H1 (cell line): ENCODE measurements around the gene TMEM250. TPM values are rescaled to one million over a fixed set of nuclear protein-coding genes. Genes with fewer than 3 reads are reported as not detected.

Experiments
- CHD1 ChIP-seq: IDR thresholded peaks from 2 replicates; pipeline ENCODE4 v1.6.1; 2012; ENCODE audit warnings: low read depth, low read length, improper control_type of control experiment
- CHD7 ChIP-seq: fragments of 300-600 bp; sonication (generic); IDR thresholded peaks from 2 replicates; pipeline ENCODE4 v1.7.1; 2012; ENCODE audit warnings: low read length, moderate library complexity, mild to moderate bottlenecking, inconsistent platforms; ENCODE audit not compliant: insufficient replicate concordance
- CTBP2 ChIP-seq: IDR thresholded peaks from 2 replicates; pipeline ENCODE4 v1.7.0; 2011; ENCODE audit warnings: borderline replicate concordance, mild to moderate bottlenecking, moderate library complexity, mixed read lengths, low read length; ENCODE audit not compliant: insufficient read depth, insufficient read length
- JUND ChIP-seq: IDR thresholded peaks from 2 replicates; pipeline ENCODE4 v1.6.1; 2011; ENCODE audit warnings: mild to moderate bottlenecking, improper control_type of control experiment, low read length
- KDM1A ChIP-seq: fragments of 200-600, 300-600 bp; sonication (generic); IDR thresholded peaks from 2 replicates; pipeline ENCODE4 v1.7.1; 2016; ENCODE audit warnings: mild to moderate bottlenecking, low read length, borderline replicate concordance
- POLR2AphosphoS5 ChIP-seq: IDR thresholded peaks from 2 replicates; pipeline ENCODE4 v1.6.1; 2011; ENCODE audit warnings: low read depth, low read length
- RNF2 ChIP-seq: fragments of 200-900, 300-1000 bp; sonication (generic); IDR thresholded peaks from 2 replicates; pipeline ENCODE4 v1.7.1; 2016; ENCODE audit warnings: borderline replicate concordance, low read depth, mild to moderate bottlenecking, antibody characterized with exemption, low read length; ENCODE audit not compliant: poor library complexity, severe bottlenecking; ENCODE audit errors: missing control alignments
- SIRT6 ChIP-seq: IDR thresholded peaks from one replicate; pipeline ENCODE4 v1.7.1; 2012; ENCODE audit warnings: low read length, inconsistent platforms
- SP2 ChIP-seq: IDR thresholded peaks from 2 replicates; pipeline ENCODE4 v1.6.1; 2012; ENCODE audit warnings: mild to moderate bottlenecking, low read length, inconsistent platforms
- TAF1 ChIP-seq: IDR thresholded peaks from 2 replicates; pipeline ENCODE4 v1.6.1; 2011; ENCODE audit warnings: mild to moderate bottlenecking, low read depth, low read length
- TAF7 ChIP-seq: optimal IDR thresholded peaks from 2 replicates; pipeline ENCODE3; 2011; ENCODE audit warnings: low read depth, mild to moderate bottlenecking, inconsistent platforms, low read length, moderate library complexity, borderline replicate concordance
- ZNF274 ChIP-seq: IDR thresholded peaks from 2 replicates; pipeline ENCODE4 v1.7.0; 2012; ENCODE audit warnings: low read length, borderline replicate concordance; ENCODE audit errors: extremely low read depth
- polyA plus RNA-seq, 7 experiments: library from polyadenylated mRNA; depleted of rRNA in 3 of 7; stranded (reverse) in 5 of 7; unstranded in 2 of 7; fragments of >200 nt in 5 of 7; fragments of 200-250 nt in 2 of 7; gene quantifications; 1 replicate in 5 of 7; 2 replicates in 1 of 7; 4 replicates in 1 of 7; pipeline versions ENCODE4 v1.2.1 to v1.2.3, GENCODE V29; 2011 to 2013; ENCODE audit warnings: missing spikeins in 2 of 7, mixed read lengths in 2 of 7
- total RNA-seq: library from RNA; stranded (reverse); fragmentation: NEBNext Ultra II Directional; extraction: Animal tissue kit (Norgen Biotek cat#: 25700); gene quantifications from 2 replicates; pipeline ENCODE4 v1.2.1, GENCODE V29; 2021

The TMEM250 gene
- total and polyA plus RNA-seq, 2 of the 8 experiments (the other 6 are each of a cell fraction or from before 2014, with no cell fraction given) = 22.3 to 34.9 TPM

GRCh38 chr9:136138566-136138965, 19.9 kb upstream of the TMEM250 start (continued):
- TF ChIP-seq CHD7 (no peak), JUND (no peak), POLR2AphosphoS5 (no peak), SIRT6 (no peak), CTBP2 (no peak), SP2 (no peak), RNF2 (no peak), TAF7 (no peak), CHD1 (no peak), ZNF274 (no peak), KDM1A (no peak), TAF1 (no peak)
